Right forelimb (tissue), 1 donor: ENCODE results near the gene CXCR5.

Source experiments
- DNase-seq: peaks from one replicate; pipeline ENCODE4 v3.0.0-alpha.2; 2018

Gene CXCR5

DNA sequence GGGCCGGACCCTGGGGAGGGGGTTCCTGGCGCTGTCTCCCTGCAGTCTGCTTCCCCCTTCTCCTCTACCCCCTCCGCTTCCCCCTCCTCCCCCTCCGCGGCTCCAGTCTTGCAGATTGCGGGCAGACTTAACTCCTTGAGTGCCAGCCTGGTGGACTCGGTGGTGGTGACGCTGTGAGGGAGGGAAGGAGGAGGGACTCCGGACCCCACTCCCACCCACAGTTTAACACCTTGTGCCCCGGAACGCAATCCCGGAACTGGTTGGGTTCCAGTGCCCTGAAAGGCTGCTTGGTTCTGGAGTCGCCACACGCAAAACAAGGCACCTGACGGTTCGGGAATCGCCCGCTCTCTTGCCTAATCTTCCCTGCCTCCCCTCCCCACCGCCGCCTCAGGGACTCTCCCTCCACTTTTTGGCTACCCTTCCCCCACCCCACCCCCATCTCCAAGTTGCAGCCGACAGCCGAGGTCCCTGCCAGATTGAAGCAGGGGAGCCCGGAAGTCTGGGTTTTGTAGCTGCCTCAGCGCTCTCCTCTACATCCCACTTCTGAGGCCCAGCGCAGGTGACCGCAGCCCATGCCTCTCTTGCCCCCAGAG is 45.9 kb downstream of the CXCR5 start:
- DNase-seq = no peak

DNA sequence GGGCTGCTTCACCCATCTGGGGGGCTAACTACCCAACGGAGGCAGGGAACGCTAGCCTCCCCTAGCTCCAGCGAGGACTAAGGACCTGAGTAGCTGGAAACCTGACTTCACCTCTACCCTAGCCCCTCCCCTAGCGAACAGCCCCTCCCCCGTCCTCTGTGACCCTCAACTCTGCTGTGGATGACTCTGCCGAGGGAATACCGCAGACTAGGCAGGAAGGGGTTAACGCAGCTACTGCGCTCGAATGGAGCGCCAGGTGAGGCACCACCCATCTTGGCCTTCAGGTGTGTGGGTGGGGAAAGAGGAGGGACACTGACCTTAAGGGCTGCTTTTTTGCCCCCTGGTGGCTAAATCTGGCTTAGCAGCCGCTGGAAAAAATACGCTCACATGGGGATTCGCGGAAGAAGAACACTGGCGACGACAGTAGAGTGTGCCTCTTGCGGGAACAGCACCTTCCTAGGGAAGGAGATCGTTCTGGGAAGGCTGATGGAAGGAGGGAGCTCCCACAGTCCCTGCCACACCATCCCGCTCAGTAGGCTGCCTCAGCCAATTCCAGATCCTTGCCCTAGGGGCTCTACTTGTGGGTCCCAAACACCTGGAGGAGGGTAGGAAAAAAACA is 46.5 kb downstream of the CXCR5 start:
- peak; percentile 87 for DNase-seq

GRCh38 chr11:118931571-118931970 is 47.9 kb downstream of the CXCR5 start:
- DNase-seq = no peak

- DNase-seq = peak; percentile 76
Measured at GRCh38 chr11:118933486-118933885, 49.8 kb downstream of the CXCR5 start.

DNA sequence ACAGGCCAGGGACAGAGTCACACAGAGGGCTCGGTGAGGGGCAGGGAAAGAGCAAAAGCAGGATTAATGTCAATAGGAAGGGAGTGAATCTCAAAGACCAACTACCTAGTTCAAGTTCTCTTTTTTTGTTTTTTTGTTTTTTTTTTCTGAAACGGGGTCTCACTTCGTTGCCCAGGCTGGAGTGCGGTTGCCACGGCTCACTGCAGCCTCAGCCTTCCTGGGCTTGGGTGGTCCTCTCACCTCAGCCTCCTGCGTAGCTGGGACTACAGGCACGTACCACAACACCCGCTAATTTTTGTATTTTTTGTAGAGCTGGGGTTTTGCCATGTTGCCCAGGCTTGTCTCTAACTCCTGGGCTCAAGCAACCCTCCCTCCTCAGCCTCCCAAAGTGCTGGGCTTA is 51.7 kb downstream of the CXCR5 start:
- DNase-seq = no peak

DNA sequence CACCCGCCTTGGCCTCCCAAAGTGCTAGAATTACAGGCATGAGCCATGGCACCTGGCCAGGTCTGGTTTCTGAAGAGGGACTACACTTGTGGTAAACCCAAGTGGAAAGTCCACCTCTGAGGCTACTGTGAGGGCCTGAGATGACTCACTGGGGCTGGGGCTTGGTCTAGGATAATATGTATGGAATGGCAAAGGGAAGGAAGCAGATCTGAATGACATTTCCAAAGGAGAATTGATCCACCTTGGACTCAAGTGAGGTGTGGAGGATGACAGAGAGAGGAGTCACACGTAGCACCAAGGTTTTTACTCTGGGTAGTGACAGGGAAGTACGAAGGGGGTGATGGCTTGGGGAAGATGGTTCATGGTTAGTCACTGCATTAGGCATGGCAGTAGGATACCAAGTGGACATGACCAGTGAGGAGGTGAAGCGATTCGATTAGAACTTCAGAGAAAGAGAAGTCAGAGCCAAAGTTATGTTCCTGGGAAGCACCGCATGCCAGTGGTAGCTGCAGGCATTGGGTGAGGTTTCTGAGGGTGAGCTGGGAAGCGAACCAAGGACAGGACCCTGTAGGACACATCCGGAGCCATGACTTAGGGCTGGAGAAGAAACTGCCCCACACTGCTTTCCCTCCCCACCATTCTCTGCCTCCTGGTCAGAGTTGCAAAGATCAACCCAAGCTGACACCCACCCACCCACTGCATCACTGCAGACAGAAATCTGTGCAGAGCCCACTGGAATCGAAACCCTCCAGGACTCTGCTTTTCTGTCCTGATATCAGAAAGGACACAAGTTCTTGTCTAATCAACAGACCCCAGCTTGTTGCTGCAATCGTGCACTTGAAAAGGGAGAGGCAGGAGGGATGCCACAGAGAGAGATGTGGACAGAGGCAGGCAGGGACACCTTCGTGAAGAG is 55.1 kb downstream of the CXCR5 start:
- DNase-seq = no peak

DNA sequence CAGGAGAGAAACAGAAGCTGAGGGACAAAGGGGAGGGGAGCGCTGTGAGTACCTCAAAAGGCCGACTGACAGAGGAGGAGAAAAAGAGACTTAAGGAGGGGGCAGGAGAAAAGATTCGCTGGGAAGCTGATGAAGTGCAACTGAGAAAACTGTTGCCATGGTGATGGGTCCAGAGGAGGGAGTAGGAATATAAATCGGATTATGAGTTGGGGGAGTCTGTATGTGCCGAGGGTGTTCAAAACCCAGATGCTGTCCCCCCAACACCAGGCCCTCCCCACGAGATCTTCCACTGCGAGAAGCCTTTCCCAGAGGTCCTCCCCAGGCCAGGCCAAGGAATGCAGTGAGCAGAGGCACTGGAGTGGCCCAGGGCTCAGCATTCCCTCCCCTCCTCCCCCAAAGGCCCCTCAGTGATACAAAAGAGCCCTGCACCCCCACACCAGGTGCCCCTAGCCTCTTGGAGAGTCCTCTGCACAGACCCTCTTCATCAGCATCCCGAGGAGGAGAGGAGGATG is 55.8 kb downstream of the CXCR5 start:
- DNase-seq = no peak

- DNase-seq = no peak
Measured at GRCh38 chr11:118939953-118940598, 56.4 kb downstream of the CXCR5 start.

- DNase-seq = no peak
Measured at GRCh38 chr11:118947091-118947490, 63.4 kb downstream of the CXCR5 start.
